ENCODE results near the gene NUBPL. TPM values are rescaled to one million over a fixed set of nuclear protein-coding genes. Genes with fewer than 3 reads are reported as not detected.

Gene NUBPL
- total and polyA plus RNA-seq, 2 donors from 2014 or later, result 11.2 to 16.2 TPM

DNA sequence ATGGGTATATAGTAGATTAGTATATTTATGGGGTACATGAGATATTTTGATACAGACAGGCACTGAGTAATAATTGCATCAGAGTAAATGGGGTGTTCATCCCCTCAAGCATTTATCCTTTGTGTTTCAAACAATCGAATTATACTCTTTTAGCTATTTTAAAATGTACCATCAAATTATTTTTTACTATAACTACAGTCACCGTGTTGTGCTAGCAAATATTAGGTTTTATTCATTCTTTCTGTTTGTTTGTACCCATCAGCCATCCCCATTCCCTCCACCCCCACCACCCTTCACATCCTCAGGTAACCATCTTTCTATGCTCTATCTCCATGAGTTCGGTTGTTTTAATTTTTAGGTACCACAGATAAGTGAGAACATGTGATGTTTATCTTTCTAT is 115.8 kb downstream of the NUBPL start:
- H3K36me3 ChIP-seq (ENCODE audit: control insufficient read depth in 2 of 3, insufficient read depth in 3 of 3, low read length in 3 of 3), result no peaks in the 10 kb centered on the region
- DNase-seq, result no peak
- intact Hi-C loops (cut with DNase I), result no loop called here
- H3K27ac ChIP-seq (ENCODE audit: low read depth in 2 of 2, low read length in 2 of 2), result no peak overlapping the region
- no peaks in the 10 kb centered on the region for H3K4me1 ChIP-seq (ENCODE audit: control insufficient read depth in 2 of 3, insufficient read depth in 2 of 3, low read depth in 1 of 3, low read length in 3 of 3)
- H3K27me3 ChIP-seq (ENCODE audit: control insufficient read depth, insufficient read depth, low read length), result no peaks in the 10 kb centered on the region
- no peak overlapping the region for H3K4me3 ChIP-seq (ENCODE audit: low read length in 3 of 3)
- no peak for FAIRE-seq
- no peaks in the 10 kb centered on the region for H3K9me3 ChIP-seq (ENCODE audit: control insufficient read depth in 2 of 3, insufficient read depth in 1 of 3, low read length in 3 of 3)
- TF ChIP-seq, protein P1, sequence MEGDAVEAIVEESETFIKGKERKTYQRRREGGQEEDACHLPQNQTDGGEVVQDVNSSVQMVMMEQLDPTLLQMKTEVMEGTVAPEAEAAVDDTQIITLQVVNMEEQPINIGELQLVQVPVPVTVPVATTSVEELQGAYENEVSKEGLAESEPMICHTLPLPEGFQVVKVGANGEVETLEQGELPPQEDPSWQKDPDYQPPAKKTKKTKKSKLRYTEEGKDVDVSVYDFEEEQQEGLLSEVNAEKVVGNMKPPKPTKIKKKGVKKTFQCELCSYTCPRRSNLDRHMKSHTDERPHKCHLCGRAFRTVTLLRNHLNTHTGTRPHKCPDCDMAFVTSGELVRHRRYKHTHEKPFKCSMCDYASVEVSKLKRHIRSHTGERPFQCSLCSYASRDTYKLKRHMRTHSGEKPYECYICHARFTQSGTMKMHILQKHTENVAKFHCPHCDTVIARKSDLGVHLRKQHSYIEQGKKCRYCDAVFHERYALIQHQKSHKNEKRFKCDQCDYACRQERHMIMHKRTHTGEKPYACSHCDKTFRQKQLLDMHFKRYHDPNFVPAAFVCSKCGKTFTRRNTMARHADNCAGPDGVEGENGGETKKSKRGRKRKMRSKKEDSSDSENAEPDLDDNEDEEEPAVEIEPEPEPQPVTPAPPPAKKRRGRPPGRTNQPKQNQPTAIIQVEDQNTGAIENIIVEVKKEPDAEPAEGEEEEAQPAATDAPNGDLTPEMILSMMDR (IDR thresholded peaks at IDR 0.05; ENCODE audit: borderline replicate concordance, extremely low read depth, insufficient read depth), result no peak
- no peak overlapping the region for H3K9ac ChIP-seq (ENCODE audit: low read length in 3 of 3)

DNA sequence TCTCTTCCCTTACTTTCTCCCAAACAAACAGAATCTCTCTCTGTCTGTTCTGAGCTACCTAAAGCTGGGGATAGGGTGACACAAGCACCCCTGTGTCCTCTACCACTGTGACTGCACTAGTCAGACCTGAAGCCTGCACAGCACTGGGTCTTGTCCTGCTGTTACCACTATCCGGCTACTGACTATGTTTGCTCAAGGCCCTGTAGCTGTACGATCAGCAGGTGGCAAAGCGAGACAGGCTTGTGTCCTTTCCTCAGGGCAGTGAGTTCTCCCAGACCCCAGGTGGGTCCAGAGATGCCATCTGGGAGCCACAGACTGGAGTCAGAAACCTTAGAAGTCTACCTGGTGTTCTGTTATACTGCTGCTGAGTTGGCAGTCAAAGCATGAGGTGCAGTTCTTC is 116.4 kb downstream of the NUBPL start:
- no peak for DNase-seq
- Histone ChIP-seq H3K36me3 (ENCODE audit: control insufficient read depth in 2 of 3, insufficient read depth in 3 of 3, low read length in 3 of 3) (no peaks in the 10 kb centered on the region), H3K9me3 (ENCODE audit: control insufficient read depth in 2 of 3, insufficient read depth in 1 of 3, low read length in 3 of 3) (no peaks in the 10 kb centered on the region), H3K4me3 (ENCODE audit: low read length in 3 of 3) (no peak overlapping the region), H3K27me3 (ENCODE audit: control insufficient read depth, insufficient read depth, low read length) (no peaks in the 10 kb centered on the region), H3K4me1 (ENCODE audit: control insufficient read depth in 2 of 3, insufficient read depth in 2 of 3, low read depth in 1 of 3, low read length in 3 of 3) (no peaks in the 10 kb centered on the region), H3K9ac (ENCODE audit: low read length in 3 of 3) (no peak overlapping the region), H3K27ac (ENCODE audit: low read depth in 2 of 2, low read length in 2 of 2) (no peak overlapping the region)
- FAIRE-seq, result no peak
- intact Hi-C loops (cut with DNase I), result no loop called here
- TF ChIP-seq, protein P1 (IDR thresholded peaks at IDR 0.05; ENCODE audit: borderline replicate concordance, extremely low read depth, insufficient read depth), result no peak

DNA sequence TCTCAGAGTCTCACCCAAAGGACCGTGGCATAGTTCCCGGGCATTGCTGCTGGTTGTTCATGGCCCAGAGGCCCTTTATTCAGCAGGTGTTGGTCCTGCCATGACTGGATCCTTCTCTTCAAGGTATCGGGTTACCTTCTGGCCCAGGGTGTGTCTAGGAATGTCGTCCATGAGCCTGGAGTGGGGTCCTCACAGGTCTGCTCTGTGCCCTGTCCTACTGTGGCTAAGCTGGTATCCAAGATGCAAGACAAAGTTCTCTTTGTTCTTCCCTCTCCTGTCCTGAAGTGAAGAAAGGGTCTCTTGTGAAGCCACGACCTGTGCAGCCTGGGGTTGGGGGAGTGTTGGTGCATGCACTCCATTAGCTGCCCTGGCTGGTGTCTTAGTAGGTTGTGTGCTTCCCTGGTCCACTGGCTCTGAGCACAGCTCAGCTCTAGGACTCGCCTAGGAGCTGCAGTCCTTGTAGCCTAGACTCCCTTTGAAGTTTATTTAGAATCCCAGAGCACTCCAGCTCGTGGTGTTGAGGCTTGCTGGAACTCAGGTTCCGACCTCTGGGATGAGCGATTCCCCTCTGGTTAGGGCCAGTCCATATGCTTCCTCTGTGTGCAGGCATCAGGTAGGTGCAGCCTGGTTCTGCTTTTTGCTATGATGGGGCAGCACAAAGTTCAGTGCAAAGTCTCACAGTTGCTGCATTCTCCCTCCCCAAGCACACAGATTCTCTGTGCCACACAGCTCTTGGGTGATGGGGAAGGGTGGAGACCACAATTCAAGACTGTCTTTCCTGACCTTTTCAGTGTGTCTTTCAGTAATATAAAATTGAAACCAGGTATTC is 117.4 kb downstream of the NUBPL start:
- no peak for FAIRE-seq

More for the DNA sequence above, 117.4 kb downstream of the NUBPL start:
- Histone ChIP-seq H3K4me1 (ENCODE audit: control insufficient read depth in 2 of 3, insufficient read depth in 2 of 3, low read depth in 1 of 3, low read length in 3 of 3) (no peaks in the 10 kb centered on the region), H3K9me3 (ENCODE audit: control insufficient read depth in 2 of 3, insufficient read depth in 1 of 3, low read length in 3 of 3) (no peaks in the 10 kb centered on the region), H3K27ac (ENCODE audit: low read depth in 2 of 2, low read length in 2 of 2) (no peak overlapping the region), H3K9ac (ENCODE audit: low read length in 3 of 3) (no peak overlapping the region), H3K36me3 (ENCODE audit: control insufficient read depth in 2 of 3, insufficient read depth in 3 of 3, low read length in 3 of 3) (no peaks in the 10 kb centered on the region), H3K27me3 (ENCODE audit: control insufficient read depth, insufficient read depth, low read length) (no peaks in the 10 kb centered on the region), H3K4me3 (ENCODE audit: low read length in 3 of 3) (no peak overlapping the region)
- intact Hi-C loops (cut with DNase I), result no loop called here
- TF ChIP-seq, protein P1 (IDR thresholded peaks at IDR 0.05; ENCODE audit: borderline replicate concordance, extremely low read depth, insufficient read depth), result no peak
- no peak for DNase-seq

Measured in kidney (tissue), 14 donors.